ENCODE data around the gene LDLRAD2.

DNA sequence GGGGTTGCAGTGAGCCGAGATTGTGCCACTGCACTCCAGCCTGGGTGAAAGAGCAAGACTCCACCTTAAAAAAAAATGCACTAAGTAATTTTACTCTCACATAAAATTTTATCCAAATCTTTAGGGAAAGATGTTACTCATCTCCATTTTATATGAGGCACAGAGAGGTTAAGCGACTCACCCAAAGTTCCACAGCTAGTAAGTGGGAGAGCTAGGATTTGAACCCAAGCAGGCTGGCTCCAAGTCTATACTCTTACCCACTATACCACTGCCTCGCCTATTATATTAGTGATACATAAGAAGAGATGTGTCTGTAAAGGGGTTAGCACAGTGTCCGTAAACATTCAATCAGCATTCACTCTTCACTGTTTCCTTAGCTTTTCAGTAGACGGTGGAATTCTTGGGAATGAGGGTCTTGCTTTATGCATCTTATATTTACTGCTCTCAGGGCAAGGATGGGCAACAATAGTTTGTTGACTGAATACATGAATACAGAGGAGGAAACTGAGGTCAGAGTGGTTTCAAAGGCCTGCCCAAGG, 15.1 kb downstream of the LDLRAD2 start:
- no peak for TF ChIP-seq CTCF (IDR thresholded peaks at IDR 0.05)
- TF ChIP-seq EP300 (IDR thresholded peaks at IDR 0.05): no peak
- no peak for TF ChIP-seq POLR2A (IDR thresholded peaks at IDR 0.05)
